OCI-LY1 (cell line): Measurements from ENCODE around the gene CCDC92.

ENCODE experiments used
- CTCF ChIP-seq: fragments of 200-600 bp; sonication (generic), shearing (Covaris generic); IDR thresholded peaks from 2 replicates; pipeline ENCODE4 v1.5.1; 2017; ENCODE audit warnings: mild to moderate bottlenecking, antibody characterized with exemption, low read length, moderate library complexity, mixed read lengths
- EZH2 ChIP-seq: fragments of 200-600 bp; sonication (generic), shearing (Covaris generic); IDR thresholded peaks from 2 replicates; pipeline ENCODE4 v1.8.0; 2017; ENCODE audit warnings: borderline replicate concordance, mixed run types, mild to moderate bottlenecking, antibody characterized with exemption, low read length, moderate library complexity, mixed read lengths

GRCh38 chr12:123948401-123948795 lies 24.2 kb downstream of the CCDC92 start:
- TF ChIP-seq EZH2, result no peak
- TF ChIP-seq CTCF, result no peak
